NCI-H446 (cell line): ENCODE measurements around the gene RECK.
A peak's percentile ranks its signal among the peaks of the same experiment; 100 is the strongest.
"Not testable (repeated sequence)": the region's sequence is repeated elsewhere in the genome, so short reads cannot be mapped to it uniquely, and the experiment has no call there.

Experiments
- DNase-seq, 2 experiments: peaks; one replicate each; lab custom pipeline; 2025; lab: John Stamatoyannopoulos, UW

The RECK gene

GRCh38 chr9:36158917-36159316 lies 122.2 kb downstream of the RECK start:
- DNase-seq = no peak

- DNase-seq = not testable (repeated sequence)
These were observed 122.8 kb downstream of the RECK start for GRCh38 chr9:36159509-36159908.

GRCh38 chr9:36160126-36160525 lies 123.4 kb downstream of the RECK start:
- DNase-seq = not testable (repeated sequence)

GRCh38 chr9:36161187-36161586 lies 124.5 kb downstream of the RECK start:
- no peak for DNase-seq

GRCh38 chr9:36162211-36162738 lies 125.6 kb downstream of the RECK start:
- DNase-seq = no peak

- peak; percentile 6 to 58 for DNase-seq
These were observed 126.5 kb downstream of the RECK start for GRCh38 chr9:36163049-36163785.

GRCh38 chr9:36163786-36164170 lies 127.1 kb downstream of the RECK start:
- DNase-seq = no peak

- DNase-seq = no peak
These were observed 127.7 kb downstream of the RECK start for GRCh38 chr9:36164372-36164771.

DNA sequence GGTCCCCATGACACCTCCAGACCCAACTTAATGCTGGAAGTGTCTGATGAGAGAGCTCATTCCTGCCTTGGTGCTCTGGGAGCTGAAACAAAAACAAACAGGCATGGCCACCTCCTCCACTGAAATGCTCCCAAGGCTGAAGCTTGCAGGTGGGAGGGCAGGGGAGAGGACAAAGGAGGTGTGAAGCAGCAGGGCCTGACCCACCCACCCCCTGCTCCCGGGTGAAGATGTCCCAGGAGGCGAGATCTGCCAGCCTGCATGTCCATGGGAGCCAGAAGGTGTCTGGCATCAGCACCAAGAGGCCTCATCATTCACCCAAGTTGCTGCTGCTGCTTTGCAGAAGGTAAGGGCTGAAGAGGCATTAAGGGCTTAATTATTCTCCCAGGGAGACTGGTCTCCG lies 128.3 kb downstream of the RECK start:
- no peak for DNase-seq

- DNase-seq = no peak
These were observed 129.1 kb downstream of the RECK start for GRCh38 chr9:36165826-36166167.

GRCh38 chr9:36166168-36166927 lies 129.6 kb downstream of the RECK start:
- DNase-seq = peak; percentile 50 to 85

DNA sequence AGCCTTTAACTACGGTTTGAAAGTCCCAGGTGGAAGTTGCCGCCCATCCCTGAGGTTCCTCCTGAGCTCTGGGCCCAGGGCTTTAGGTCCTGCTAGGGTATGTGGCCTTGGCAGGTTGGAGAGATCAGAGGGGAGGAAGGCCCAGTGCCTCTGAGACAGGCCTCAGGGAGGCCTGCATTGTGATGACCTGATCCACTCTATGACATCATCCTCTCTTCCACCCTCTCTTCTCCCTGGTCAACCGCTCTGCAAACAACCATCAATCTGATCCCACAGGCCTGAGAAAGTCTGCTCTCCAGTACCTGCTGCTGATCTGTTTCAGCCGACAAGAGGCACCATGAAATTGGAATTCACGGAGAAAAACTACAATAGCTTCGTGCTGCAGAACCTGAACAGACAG lies 132.5 kb downstream of the RECK start, which contains the start of gene CCIN:
CCIN (plus strand) TSS at position 223 of the 400 bp plus-strand sequence; CDS start at position 338, 115 bp downstream.
- DNase-seq = no peak

DNA sequence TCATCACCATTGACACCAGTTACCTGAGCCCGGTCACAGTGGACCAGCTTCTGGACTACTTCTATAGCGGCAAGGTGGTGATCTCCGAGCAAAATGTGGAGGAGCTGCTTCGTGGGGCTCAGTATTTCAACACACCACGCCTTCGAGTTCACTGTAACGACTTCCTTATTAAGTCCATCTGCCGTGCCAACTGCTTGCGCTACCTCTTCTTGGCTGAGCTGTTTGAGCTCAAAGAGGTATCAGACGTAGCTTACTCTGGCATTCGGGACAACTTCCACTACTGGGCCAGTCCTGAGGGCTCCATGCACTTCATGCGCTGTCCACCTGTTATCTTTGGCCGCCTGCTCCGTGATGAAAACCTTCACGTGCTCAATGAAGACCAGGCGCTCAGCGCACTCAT lies 133.0 kb downstream of the RECK start:
- DNase-seq = no peak

GRCh38 chr9:36170531-36170930 lies 133.8 kb downstream of the RECK start:
- no peak for DNase-seq

DNA sequence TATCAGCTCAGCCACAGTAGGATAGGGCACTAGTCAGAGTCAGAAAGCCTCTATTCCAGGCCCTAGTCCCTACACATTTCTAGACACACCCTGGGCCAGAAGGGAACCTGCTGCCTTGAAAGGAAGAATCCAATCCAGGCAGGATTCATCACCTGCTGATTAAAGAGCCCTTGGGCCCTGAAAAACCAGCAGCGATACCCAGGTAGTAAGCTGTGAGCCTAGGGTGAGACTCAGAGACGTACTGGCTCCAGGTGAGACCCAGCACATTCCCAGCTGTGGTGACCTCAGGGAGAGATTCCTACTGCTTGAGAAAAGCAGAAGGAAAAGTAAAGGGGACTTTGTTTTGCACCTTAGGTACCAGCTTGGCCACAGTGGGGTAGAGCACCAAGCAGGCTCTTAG lies 137.1 kb downstream of the RECK start:
- DNase-seq = no peak
